GM12864 (cell line): ENCODE measurements around the gene ISOC2.

Experiments used
- DNase-seq: peaks from one replicate; pipeline ENCODE4 v3.0.0-alpha.2; 2011; ENCODE audit warnings: low read depth
- H3K4me3 ChIP-seq: 2 replicates; pipeline ENCODE4 v1.5.1; 2011; ENCODE audit warnings: mild to moderate bottlenecking, low read depth, low read length, control low read depth
- CTCF ChIP-seq: IDR thresholded peaks from 2 replicates; pipeline ENCODE4 v1.5.1; 2011; ENCODE audit warnings: low read depth, mild to moderate bottlenecking, moderate library complexity, low read length, control low read depth, inconsistent platforms; ENCODE audit errors: missing control alignments

ISOC2 gene

GRCh38 chr19:55466241-55466614, 4.8 kb upstream of the ISOC2 start:
- H3K4me3 ChIP-seq = no peak overlapping the region
- no peak for DNase-seq
- TF ChIP-seq CTCF = no peak

GRCh38 chr19:55465460-55466240, 4.2 kb upstream of the ISOC2 start:
- no peak overlapping the region for H3K4me3 ChIP-seq
- no peak for DNase-seq
- no peak for TF ChIP-seq CTCF

- no peak for TF ChIP-seq CTCF
- DNase-seq = no peak
- H3K4me3 ChIP-seq = no peak within 1 kb of the TSS
These were observed 3.2 kb upstream of the ISOC2 start, which contains the start of gene C19orf85 for GRCh38 chr19:55464662-55465054. TSS of gene C19orf85 (minus strand) at chr19:55464751. CDS start at chr19:55464554, 197 bp downstream.

- no peak overlapping the region for H3K4me3 ChIP-seq
- no peak for TF ChIP-seq CTCF
- DNase-seq = no peak
These were observed 2.7 kb upstream of the ISOC2 start for GRCh38 chr19:55464039-55464661.

- no peak overlapping the region for H3K4me3 ChIP-seq
- TF ChIP-seq CTCF = no peak
- DNase-seq = no peak
These were observed 2.2 kb upstream of the ISOC2 start for GRCh38 chr19:55463583-55464031.

- H3K4me3 ChIP-seq = no peak overlapping the region
- DNase-seq = no peak
- no peak for TF ChIP-seq CTCF
These were observed 1.3 kb upstream of the ISOC2 start for GRCh38 chr19:55462722-55463121.
